Lower leg skin (tissue), 4 donors: ENCODE data around the gene NARS2. TPM values are rescaled to one million over a fixed set of nuclear protein-coding genes. Genes with fewer than 3 reads are reported as not detected.
"Not testable (repeated sequence)": the region's sequence is repeated elsewhere in the genome, so short reads cannot be mapped to it uniquely, and the experiment has no call there.

ENCODE experiments used
- DNase-seq, 2 donors: peaks; one replicate each; pipeline ENCODE4 v3.0.0-alpha.2; 2019; ENCODE audit warnings: low spot score in 2 of 2
- H3K4me3 ChIP-seq: fragments of 200-600 bp; sonication (generic); 2 replicates; pipeline ENCODE4 v1.5.1; 2017; ENCODE audit warnings: mild to moderate bottlenecking, low read depth; ENCODE audit not compliant: poor library complexity, severe bottlenecking
- CTCF ChIP-seq, 3 donors: fragments of 450-650 bp; IDR thresholded peaks; one replicate each; pipeline ENCODE4 v1.5.1; 2016; ENCODE audit warnings: antibody characterized with exemption in 3 of 3, mild to moderate bottlenecking in 3 of 3, moderate library complexity in 2 of 3
- POLR2A ChIP-seq, 2 donors: fragments of 450-650 bp; IDR thresholded peaks; one replicate each; pipeline ENCODE4 v1.6.1; 2016 to 2017; ENCODE audit warnings: antibody characterized with exemption in 2 of 2, mild to moderate bottlenecking in 1 of 2, moderate library complexity in 1 of 2
- WGBS, 2 donors: methylation state at CpG; one replicate each; pipeline ENCODE4 v1.1.5; 2018; 5-methylcytosine and 5-hydroxymethylcytosine counted together
- intact Hi-C: fragments of 100-400 bp; cut with DNase I; formaldehyde crosslinking; loops from one replicate; pipeline ENCODE4 v1.15.0; 2023; ENCODE audit warnings: low total_unique reads
- total RNA-seq, 4 donors: library from RNA; depleted of rRNA; stranded (reverse); fragments of >200 nt; gene quantifications; one replicate each; pipeline ENCODE4 v1.1.0, GENCODE V29; 2016

The NARS2 gene
- total RNA-seq, 4 donors from 2014 or later, result 11.2 to 15.7 (median 14.0) TPM

- 64 to 71% methylated on average over 4 of the region's 4 CpGs for WGBS, 2 donors
- TF ChIP-seq CTCF (IDR thresholded peaks at IDR 0.05), result no peak
- TF ChIP-seq POLR2A (IDR thresholded peaks at IDR 0.05), result no peak
- intact Hi-C loops, result no loop called here
- DNase-seq, result no peak
- no peak overlapping the region for H3K4me3 ChIP-seq
Observed at GRCh38 chr11:78612721-78613377, 38.2 kb upstream of the NARS2 start.

- intact Hi-C loops, H3K4me3 ChIP-seq, DNase-seq: not testable (repeated sequence)
- 70 to 71% methylated on average over 5 of the region's 5 CpGs for whole genome bisulfite sequencing, 2 donors
Observed at GRCh38 chr11:78609321-78609720, 34.7 kb upstream of the NARS2 start.

- no peak overlapping the region for H3K4me3 ChIP-seq
- intact Hi-C loops, result no loop called here
- TF ChIP-seq CTCF (IDR thresholded peaks at IDR 0.05), result no peak
- no peak for TF ChIP-seq POLR2A (IDR thresholded peaks at IDR 0.05)
- DNase-seq, result no peak
Observed at GRCh38 chr11:78607696-78608095, 33.0 kb upstream of the NARS2 start.

GRCh38 chr11:78606667-78607066, 32.0 kb upstream of the NARS2 start:
- H3K4me3 ChIP-seq, result no peak overlapping the region
- DNase-seq, result no peak
- intact Hi-C loops, result no loop called here
- WGBS, 2 donors, result 42 to 56% methylated on average over 3 of the region's 3 CpGs
- no peak for TF ChIP-seq POLR2A (IDR thresholded peaks at IDR 0.05)

- intact Hi-C loops, result no loop called here
- no peak for TF ChIP-seq POLR2A (IDR thresholded peaks at IDR 0.05)
- TF ChIP-seq CTCF (IDR thresholded peaks at IDR 0.05), result no peak
- no peak for DNase-seq
- 84 to 86% methylated on average over 7 of the region's 7 CpGs for WGBS, 2 donors
- no peak overlapping the region for H3K4me3 ChIP-seq
Observed at GRCh38 chr11:78605296-78605695, 30.6 kb upstream of the NARS2 start.

GRCh38 chr11:78603792-78604191, 29.1 kb upstream of the NARS2 start:
- intact Hi-C loops, result no loop called here
- WGBS, 2 donors, result 75 to 80% methylated on average over 1 of the region's 1 CpG
- H3K4me3 ChIP-seq, result no peak overlapping the region
- TF ChIP-seq POLR2A (IDR thresholded peaks at IDR 0.05), result no peak
- DNase-seq, result no peak

GRCh38 chr11:78602771-78603170, 28.1 kb upstream of the NARS2 start:
- intact Hi-C loops, H3K4me3 ChIP-seq, DNase-seq: not testable (repeated sequence)
- WGBS, 2 donors, result 93 to 94% methylated on average over 5 of the region's 5 CpGs

- DNase-seq, intact Hi-C loops, H3K4me3 ChIP-seq: not testable (repeated sequence)
- WGBS, 2 donors, result 92 to 94% methylated on average over 5 of the region's 5 CpGs
Observed at GRCh38 chr11:78601066-78601465, 26.4 kb upstream of the NARS2 start.

- 80 to 96% methylated on average over 2 of the region's 2 CpGs for WGBS, 2 donors
- H3K4me3 ChIP-seq, DNase-seq, intact Hi-C loops: not testable (repeated sequence)
Observed at GRCh38 chr11:78597579-78597978, 22.9 kb upstream of the NARS2 start.
